Fibroblast of pulmonary artery (primary cell): ENCODE data around the gene SLC9A8.

Experiments
- DNase-seq: peaks from one replicate; pipeline ENCODE4 v3.0.0-alpha.2; 2010; ENCODE audit warnings: low read depth
- H3K4me3 ChIP-seq: replicated peaks from 2 replicates; pipeline ENCODE4 v1.5.1; 2011; ENCODE audit warnings: low read depth, mild to moderate bottlenecking, control low read depth, low read length, moderate library complexity
- TF ChIP-seq, protein P1 (sequence below): IDR thresholded peaks from 2 replicates; pipeline ENCODE4 v1.5.1; 2011; ENCODE audit warnings: mild to moderate bottlenecking, control low read depth, low read length, inconsistent platforms; ENCODE audit errors: missing control alignments

SLC9A8 gene

DNA sequence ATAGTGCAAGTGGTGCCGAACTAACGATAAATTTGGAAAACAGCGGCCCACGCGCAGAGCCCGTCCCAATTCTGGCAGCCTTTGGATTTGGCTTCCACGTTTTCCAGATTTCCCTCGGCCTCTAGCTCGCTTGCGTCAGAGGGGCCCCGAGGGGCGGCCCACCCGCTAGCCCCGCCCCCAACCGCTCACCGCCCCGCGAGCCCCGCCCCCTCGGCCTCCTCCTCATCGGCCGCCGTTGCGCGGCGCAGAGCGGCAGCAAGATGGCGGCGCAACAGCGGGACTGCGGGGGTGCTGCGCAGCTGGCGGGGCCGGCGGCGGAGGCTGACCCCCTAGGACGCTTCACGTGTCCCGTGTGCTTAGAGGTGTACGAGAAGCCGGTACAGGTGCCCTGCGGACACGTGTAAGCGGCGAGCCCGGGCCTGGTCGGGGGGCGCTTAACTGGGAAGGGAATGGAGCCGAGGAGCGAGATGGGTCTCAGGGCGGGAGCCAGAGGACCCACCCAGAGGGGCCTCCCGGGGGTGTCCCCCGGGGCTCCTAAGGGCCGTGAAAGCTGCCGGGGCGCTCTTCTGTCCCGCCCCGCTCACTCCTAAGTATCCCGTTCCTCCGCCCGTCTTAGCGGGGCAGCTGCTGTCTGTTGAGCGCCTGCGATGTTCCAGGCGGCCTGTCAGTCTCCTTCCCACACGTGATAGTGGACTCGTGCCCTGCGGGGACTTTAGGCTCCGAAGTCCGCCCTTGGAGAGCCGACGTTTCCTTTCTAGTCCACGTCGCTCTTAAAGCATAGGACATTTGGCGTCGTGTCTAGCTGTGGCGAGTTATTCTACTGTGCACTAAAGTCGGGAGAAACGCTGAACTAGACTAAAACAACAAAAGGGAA lies 123.8 kb downstream of the SLC9A8 start, which contains the start of gene RNF114:
RNF114 (plus strand) TSS at position 245 of the 874 bp plus-strand sequence; CDS start at position 261, 16 bp downstream.
- H3K4me3 ChIP-seq: peak within 1 kb of the TSS; percentile 85
- peak; percentile 91 for DNase-seq
- TF ChIP-seq, protein P1, sequence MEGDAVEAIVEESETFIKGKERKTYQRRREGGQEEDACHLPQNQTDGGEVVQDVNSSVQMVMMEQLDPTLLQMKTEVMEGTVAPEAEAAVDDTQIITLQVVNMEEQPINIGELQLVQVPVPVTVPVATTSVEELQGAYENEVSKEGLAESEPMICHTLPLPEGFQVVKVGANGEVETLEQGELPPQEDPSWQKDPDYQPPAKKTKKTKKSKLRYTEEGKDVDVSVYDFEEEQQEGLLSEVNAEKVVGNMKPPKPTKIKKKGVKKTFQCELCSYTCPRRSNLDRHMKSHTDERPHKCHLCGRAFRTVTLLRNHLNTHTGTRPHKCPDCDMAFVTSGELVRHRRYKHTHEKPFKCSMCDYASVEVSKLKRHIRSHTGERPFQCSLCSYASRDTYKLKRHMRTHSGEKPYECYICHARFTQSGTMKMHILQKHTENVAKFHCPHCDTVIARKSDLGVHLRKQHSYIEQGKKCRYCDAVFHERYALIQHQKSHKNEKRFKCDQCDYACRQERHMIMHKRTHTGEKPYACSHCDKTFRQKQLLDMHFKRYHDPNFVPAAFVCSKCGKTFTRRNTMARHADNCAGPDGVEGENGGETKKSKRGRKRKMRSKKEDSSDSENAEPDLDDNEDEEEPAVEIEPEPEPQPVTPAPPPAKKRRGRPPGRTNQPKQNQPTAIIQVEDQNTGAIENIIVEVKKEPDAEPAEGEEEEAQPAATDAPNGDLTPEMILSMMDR: no peak

DNA sequence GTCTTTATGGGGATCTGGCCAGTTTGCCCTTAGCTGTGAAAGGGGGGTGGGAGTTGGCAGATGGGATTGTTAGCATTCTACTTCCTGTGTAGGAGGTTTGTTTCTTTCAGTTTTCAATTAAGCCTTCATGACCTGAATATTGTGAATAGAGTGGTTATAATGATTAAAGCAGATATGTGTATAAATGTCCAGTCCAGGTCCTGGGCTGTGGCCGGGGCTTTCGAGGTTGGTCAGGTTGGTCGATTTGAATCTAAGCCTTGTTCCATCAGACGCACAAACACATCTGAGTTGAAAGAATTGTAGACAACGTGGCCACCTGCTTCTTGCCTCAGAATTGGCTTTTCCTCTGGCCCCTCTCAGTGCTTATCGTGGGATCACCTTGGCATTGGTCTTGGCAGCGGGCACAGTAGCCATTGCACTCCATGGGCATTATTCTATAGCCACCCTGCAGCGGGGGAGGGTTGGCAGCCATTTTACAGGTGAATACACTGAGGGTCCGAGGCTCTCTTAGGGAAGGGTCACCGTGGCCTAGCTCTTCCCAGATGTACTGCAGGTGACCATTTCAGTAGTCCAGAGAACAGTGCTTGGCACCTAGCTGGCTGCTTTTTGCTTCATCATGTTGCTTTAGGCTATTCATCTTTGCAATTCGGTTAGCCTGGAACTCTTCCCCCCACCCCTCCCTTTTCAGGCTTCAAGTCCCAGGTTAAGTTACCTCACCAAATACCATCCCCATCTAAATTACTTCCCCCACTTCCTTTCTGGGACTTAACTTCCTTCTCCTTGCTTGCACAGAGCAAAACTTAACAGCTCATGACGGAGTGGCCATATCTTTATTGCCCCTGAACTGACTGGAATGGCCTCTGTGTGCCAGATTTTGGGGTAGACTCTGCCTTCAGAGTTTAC lies 124.7 kb downstream of the SLC9A8 start:
- TF ChIP-seq, protein P1: no peak
- DNase-seq: no peak

DNA sequence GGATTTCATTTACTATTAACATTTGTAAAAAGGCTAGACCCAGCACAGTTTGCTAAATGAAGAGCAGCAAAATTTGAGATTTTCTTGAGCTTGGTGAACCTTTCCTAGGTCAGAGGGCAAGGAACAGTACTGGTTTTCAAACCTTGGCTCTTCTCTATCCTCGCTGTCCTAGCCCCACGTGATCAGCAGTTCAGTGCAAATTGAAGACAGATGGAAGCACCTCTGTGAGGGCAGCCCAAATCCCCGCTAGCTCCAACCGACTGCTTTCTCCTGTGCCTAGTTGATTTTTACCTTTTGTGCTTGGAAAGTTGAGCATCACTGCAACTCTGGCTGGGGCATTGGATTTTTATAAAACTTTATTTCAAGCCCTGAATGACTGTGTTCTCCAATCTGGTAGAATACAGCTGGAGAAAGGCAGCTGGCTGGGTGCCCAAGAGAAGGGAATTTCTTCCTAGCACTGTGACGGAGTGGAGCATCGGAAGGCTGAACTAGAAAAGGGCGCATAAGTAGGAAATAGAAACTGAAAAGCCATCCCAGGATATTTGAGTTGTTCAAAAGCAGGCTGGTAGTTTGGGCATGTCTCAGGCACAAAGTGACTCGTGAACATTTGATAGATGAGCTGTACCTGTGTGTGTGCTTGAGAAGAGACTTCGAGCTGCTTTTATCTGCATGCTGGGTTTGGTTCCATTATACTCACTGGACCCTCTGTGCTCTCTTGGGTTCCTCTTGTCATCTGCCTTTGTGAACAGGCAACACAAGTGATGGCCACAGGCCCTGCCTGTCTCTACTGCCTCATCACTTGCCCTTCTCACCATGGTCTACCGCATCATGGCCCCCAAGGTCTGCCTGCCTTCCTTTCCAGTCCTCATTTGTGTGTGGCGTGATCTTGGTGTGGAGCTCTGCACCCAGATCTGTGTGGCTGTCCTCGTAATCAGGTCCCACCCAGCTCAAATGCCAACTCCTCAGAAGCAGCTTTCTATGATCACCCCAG lies 125.8 kb downstream of the SLC9A8 start:
- H3K4me3 ChIP-seq: peak overlapping the region; percentile 85
- peak; percentile 82 for DNase-seq
- TF ChIP-seq, protein P1: no peak

More for the DNA sequence above, 124.7 kb downstream of the SLC9A8 start:
- peak overlapping the region; percentile 85 for H3K4me3 ChIP-seq

DNA sequence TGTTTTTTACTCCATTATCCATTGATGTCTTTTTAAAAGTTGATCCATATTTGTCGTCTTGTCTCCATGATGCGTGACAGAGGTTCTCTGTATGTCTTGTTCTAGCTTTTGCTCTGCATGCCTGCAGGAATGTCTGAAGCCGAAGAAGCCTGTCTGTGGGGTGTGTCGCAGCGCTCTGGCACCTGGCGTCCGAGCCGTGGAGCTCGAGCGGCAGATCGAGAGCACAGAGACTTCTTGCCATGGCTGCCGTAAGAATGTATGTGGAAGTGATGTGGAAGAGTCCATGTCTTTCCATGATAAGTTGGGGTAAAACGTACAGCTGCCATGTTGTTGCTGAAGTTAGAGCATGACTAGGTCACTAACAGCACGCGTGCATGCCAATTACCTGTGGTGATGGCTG lies 128.8 kb downstream of the SLC9A8 start:
- no peak for DNase-seq
- TF ChIP-seq, protein P1: no peak
- no peak overlapping the region for H3K4me3 ChIP-seq
